ENCODE results near the gene ERBB4. TPM values are rescaled to one million over a fixed set of nuclear protein-coding genes. Genes with fewer than 3 reads are reported as not detected.
"Not testable (repeated sequence)": the region's sequence is repeated elsewhere in the genome, so short reads cannot be mapped to it uniquely, and the experiment has no call there.

ERBB4 gene
- polyA plus RNA-seq, 3 donors, result 0.07 to 0.25 (median 0.11) TPM

DNA sequence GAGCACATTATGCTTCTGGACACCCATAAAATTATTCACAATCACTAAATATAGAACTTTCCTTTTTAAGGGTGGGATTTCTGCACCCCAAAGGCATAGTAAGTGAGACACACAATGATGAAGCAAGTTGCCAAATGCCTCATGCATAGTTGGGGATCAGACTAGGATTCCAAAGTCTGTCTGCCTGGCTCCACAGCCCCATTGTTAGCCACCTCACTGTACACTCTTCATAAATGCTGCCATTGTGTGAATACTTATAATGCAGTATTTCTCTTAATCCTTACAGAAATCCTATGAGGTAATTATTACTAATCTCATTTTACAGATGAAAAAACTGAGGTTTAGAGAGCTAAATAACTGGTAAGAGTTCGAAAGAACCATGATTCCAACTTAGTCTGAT is 738.6 kb downstream of the ERBB4 start:
- 70 to 77% (median 73%) methylated on average over 1 of the region's 1 CpG for WGBS, 3 donors
- H3K27ac ChIP-seq (ENCODE audit: low read depth, low read length), result no peak overlapping the region

DNA sequence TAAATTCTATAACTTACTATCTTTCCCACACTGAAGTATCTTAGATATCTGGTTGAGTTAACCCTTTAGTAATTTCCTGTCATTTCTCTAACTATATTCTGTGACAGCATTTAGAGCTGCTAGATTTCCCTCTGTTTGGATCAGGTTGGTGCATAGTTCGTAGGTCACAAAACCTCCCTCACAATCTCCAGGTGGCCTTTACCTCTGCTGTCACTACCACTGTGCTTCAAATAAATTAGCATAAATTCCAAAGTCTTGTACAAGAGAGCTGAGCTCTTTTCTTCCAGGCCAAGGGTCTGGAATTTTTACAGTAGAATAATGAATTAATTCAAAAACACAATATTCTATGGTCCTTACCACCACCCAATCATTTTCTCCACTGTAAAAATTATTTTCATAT is 739.7 kb downstream of the ERBB4 start:
- WGBS, 3 donors, result 79 to 81% (median 79%) methylated on average over 1 of the region's 1 CpG
- H3K27ac ChIP-seq (ENCODE audit: low read depth, low read length), result no peak overlapping the region

DNA sequence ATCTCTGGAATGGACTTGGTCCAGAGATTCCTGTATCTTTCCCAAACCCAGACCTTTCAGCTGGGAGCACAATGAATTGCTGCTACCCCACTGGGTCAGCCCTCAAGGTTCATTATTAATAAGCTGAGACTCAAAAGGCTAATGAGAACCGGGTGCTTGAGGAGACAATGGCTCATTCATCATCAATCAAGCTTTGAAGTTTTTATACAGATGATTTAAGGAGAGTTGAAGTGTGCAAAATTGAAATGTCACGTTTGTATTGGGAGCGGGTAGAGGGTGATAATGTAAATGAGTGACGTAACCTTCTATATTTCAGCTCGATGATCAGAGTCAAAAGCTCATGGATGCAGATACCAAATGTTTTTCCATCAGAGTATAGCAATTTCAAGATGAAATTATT is 744.9 kb downstream of the ERBB4 start:
- 62 to 70% (median 67%) methylated on average over 5 of the region's 5 CpGs for WGBS, 3 donors
- no peak overlapping the region for H3K27ac ChIP-seq (ENCODE audit: low read depth, low read length)

DNA sequence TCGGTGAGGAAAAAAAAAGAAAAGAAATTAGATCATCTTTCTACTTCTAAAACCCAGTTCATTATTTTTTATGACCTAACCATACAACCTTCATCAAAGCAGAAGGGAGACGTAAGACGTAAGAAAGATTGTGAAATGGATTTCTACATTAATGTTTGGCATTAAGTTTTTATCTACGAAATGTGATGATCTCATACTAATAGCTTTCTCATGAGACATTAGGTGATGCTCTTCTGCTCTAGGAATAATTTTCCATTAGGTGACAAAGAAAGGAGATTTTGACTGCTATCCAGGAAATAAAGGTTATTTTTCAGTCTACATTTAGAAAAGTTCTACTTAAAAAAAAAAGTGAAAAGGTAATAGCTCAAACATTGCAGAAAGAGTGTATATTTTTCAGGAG is 748.6 kb downstream of the ERBB4 start:
- 56 to 71% (median 67%) methylated on average over 4 of the region's 4 CpGs for WGBS, 3 donors
- H3K27ac ChIP-seq (ENCODE audit: low read depth, low read length), result no peak overlapping the region

DNA sequence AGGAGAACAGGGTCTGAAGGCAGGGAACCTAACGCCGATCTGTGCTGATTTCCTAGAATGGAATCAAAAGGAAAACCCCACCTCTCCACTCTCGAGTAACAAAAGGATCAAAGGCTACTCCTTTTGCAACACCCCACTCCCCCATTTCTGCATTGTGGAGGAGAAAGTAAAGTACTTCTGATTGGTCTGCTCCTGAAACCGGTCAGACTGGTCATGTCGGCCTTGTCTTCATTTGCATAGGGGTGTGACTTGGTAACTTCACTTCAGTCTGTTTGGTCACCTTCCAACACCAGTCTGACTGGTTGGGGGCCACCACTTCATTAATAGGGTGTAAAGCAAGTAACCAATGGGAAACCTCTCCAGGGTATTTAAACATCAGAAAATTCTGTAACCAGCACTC is 771.9 kb downstream of the ERBB4 start:
- WGBS, 3 donors, result 26 to 51% (median 48%) methylated on average over 5 of the region's 5 CpGs
- no peak overlapping the region for H3K27ac ChIP-seq (ENCODE audit: low read depth, low read length)

DNA sequence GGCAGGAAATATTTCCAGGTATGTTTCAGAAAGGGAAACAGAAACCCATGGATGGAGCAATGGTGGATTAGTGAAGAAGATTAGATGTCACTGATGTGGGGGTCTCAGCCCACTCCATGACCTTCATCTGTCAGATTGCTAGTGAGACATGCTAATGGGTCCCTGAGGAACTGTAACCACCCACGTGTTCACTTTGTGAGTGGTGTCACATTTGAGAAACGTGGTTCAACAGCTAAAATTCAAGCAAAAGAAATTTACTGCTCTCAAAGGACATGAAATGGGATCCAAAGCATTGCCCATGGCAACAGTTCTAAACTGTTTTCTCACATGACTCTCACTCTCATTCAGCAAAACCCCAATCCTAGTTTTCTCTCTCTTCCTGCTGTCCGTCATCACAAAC is 776.1 kb downstream of the ERBB4 start:
- H3K27ac ChIP-seq (ENCODE audit: low read depth, low read length), result no peak overlapping the region
- 53 to 72% (median 53%) methylated on average over 3 of the region's 3 CpGs for WGBS, 3 donors

DNA sequence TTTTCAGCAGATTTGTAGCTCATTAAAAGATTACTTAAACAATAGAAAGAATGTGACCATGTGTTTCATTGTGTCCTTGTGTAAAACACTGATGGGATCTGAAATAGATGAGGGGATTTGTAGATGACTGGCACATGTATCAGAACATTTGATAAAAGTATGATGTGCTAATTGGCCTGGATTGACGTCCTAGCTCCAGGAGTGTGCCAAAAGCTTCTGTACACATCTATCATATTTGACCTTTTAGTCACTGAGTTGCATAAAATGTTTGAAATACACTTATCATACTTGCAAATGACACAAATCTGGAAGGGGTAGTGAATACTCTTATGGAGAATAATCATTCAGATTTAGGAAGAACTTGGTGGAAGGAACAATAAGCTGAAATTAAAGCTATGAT is 778.5 kb downstream of the ERBB4 start:
- WGBS, 3 donors, result 20 to 40% (median 35%) methylated on average over 1 of the region's 1 CpG
- H3K27ac ChIP-seq (ENCODE audit: low read depth, low read length), result no peak overlapping the region

DNA sequence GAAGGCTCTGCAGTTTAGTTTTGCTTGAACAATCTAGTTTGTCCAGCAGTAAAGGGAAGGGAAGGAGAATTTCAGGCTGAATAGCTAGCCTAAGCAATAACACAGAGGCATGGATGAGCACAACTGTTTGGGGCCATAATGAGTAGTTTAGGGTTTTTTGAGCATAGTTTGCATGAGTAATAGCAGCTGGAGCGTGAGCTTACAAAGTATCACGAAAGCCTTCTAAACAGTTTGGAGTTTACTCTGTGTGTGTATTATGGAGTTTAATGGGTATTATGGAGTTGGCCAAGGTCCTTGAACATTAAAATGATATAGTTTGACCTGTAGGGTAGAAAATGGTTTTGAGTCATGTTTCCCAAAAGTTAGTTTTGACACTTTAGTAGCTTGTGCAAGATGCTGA is 782.3 kb downstream of the ERBB4 start:
- 84 to 94% (median 90%) methylated on average over 2 of the region's 2 CpGs for WGBS, 3 donors
- H3K27ac ChIP-seq (ENCODE audit: low read depth, low read length), result no peak overlapping the region

DNA sequence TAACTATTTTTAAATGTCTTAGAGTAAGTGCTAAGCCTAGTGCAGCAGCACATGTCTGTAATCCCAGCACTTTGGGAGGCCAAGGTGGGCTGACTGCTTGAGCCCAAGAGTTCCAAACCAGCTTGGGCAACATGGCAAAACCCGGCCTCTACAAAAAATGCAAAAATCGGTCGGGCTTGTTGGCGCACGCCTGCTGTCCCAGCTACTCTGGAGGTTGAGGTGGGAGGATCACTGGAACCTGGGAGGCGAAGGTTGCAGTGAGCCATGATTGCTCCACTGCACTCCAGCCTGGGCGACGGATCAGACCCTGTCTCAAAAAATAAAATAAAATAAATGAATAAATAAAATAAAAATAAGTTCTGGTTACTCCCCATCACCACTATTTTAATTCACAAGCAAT is 783.4 kb downstream of the ERBB4 start:
- WGBS, 3 donors, result 88 to 96% (median 93%) methylated on average over 8 of the region's 8 CpGs
- H3K27ac ChIP-seq (ENCODE audit: low read depth, low read length), result no peak overlapping the region

DNA sequence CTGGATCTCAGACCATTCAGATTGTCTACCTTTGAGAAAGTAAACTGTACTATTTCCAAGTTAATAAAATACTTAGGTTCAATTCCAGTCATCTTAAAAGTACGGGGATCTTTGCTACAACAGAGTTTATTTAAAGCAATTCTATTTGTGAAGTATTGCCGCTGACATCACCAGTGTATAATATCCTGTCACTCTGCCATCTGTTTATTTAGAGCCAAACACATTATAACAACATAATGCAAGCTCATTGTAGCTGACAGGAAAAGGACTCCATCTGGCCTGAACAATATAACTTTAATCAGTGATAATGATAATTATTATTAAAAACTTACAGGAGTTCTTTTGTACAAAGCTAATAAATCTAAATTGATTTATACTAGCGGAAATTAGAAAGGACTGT is 786.8 kb downstream of the ERBB4 start:
- 55 to 79% (median 60%) methylated on average over 3 of the region's 3 CpGs for WGBS, 3 donors
- no peak overlapping the region for H3K27ac ChIP-seq (ENCODE audit: low read depth, low read length)

DNA sequence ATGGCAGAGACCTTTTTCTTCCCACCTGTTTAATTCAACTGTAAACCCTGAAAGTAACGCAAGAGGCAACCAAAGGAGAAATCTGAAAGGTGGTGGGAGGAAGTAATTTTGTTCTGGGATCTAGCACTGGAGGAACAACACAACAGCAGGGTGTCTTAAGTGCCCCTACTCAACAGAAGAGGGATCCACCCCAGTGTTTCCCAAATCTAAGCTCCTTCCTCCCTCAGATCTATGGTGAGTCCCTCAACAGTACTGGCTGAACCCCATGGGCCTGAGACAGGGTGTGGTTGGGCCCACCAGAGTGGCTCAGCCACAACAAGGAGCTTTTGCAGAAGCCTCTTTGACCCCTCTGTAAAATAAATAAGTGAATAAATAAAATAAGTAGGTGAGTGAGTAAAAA is 790.3 kb downstream of the ERBB4 start:
- WGBS, 3 donors, result 86 to 95% (median 93%) methylated on average over 1 of the region's 1 CpG
- no peak overlapping the region for H3K27ac ChIP-seq (ENCODE audit: low read depth, low read length)

DNA sequence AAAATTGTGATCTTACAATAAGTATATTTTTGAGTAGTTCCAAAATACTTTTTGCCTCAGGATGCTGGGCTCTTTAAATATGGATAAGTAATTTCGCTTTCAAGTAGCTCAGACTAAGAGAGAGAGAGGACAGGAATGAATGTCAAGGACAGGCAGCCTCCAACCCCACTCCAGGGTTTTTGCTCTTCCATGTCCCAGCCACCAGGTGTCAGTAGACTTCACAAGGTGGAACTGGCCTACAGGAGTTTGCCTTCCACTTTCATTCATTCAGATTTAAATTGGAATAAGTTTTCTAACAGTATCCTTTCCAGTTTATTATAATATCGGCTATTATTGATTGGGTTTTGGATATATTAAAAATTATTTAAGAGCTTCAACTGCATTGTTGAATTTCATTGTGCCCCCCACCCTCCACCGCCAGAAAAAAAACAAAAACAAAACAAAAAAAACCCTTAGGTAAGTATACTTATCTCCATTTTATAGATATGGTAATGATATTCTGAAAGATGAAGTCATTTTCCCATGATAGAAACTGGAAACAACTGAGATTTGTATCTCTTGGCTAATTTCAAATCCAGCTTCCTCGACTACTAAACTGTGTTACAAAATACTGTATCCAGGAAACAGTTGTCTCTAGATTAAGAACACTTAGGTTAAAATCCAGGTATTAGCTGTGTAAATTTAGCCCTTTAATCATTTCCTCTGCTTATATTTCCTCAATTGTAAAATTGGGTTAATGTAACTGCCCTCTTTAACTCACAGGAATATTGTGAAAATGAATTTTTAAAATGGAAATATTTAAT is 793.1 kb downstream of the ERBB4 start:
- WGBS, 3 donors, result 30 to 45% (median 43%) methylated on average over 4 of the region's 4 CpGs
- no peak overlapping the region for H3K27ac ChIP-seq (ENCODE audit: low read depth, low read length)

DNA sequence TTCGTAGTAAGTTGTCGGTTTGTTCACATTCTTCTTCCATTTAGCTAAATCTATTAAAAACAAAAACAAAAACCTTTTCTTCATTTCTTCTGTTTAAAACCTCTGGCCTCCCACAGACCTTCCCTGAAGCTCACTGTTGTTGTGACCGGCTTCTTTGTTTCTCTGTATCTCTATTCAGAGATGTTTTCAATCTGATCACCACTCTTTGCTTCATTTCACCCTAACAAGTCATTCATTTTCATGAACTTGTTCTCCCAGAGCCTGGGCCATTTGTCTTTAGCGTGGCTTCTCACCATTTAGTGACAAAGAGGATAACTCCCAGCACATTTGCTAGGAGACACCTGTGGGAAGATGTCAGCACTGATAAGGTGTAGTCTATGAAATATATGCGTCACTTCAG is 794.2 kb downstream of the ERBB4 start:
- H3K27ac ChIP-seq (ENCODE audit: low read depth, low read length), result no peak overlapping the region
- 73 to 77% (median 76%) methylated on average over 5 of the region's 5 CpGs for WGBS, 3 donors

DNA sequence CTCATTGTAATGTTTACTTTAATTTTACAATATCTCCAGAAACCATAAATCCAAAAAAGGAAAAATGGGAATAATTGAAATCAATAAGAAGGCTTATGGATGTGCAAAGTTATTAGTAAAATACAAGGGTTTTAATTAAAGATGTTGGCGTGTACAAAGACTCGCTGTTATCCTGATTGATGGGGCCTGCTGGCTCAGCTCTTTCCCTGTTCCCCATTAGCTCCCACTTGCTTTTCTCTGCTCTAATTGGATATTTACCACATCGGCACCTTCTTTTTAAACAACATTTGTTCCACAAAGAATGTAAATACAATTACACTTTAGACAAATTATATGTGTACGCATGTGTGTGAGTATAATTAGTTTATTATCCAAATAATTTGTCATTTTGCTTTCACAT is 796.6 kb downstream of the ERBB4 start:
- H3K27ac ChIP-seq (ENCODE audit: low read depth, low read length), result no peak overlapping the region
- 85 to 89% (median 89%) methylated on average over 4 of the region's 4 CpGs for WGBS, 3 donors

DNA sequence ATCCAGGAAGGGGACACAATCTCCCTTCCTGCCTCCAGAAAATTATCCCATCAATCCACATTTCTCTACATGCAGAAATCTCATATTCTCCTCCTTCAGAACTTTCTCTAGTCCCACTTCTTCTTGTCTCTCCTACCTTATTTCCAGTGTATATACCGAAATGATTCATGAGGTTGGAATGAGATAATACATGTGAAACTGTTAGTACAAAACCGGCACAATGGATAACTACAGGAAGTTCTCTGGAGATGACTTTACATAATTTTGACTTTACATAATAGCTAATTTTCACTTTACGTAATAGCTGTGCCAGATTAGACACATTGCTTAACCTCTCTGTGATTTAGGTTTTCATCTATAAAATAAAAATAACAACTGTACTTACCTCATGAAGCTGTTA is 801.3 kb downstream of the ERBB4 start:
- WGBS, 3 donors, result 36 to 52% (median 37%) methylated on average over 3 of the region's 3 CpGs
- H3K27ac ChIP-seq (ENCODE audit: low read depth, low read length), result no peak overlapping the region

DNA sequence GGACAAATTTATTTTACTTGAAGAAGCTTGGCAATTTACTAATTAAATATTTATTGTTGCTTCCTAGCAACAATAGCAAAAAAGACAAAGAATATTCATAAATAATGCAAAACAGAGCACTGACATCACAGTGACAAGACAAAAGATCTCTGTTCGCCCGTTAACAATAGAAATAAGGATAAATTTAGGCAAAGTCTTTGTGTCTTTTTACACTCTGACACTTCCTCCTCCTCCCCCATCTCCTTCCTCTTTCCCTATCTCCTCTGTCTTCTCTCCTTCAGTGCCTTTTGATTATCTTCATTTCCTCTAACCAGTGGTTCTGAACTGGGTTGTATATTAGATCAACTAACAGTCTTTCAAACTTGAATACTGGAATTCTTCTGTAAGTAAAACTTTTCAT is 808.4 kb downstream of the ERBB4 start:
- 52 to 60% (median 59%) methylated on average over 2 of the region's 2 CpGs for WGBS, 3 donors
- H3K27ac ChIP-seq (ENCODE audit: low read depth, low read length), result no peak overlapping the region

DNA sequence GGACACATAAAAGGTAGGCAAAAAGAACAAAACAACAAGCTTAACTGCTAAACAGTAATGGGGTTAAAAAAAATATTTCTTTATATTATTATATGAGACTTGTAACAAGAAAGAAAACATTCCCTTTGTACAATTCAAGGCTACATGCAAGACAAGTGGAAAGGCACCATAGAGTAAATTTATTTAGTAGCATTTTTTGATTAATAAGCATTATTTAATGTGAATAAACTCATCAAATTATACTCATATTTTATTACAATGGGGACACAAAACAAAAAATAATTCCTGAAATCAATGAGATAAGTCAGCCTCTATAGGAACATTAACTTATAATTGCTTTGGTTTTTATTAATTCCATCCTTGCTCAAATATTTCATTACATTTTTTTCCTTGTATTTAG is 809.2 kb downstream of the ERBB4 start:
- H3K27ac ChIP-seq (ENCODE audit: low read depth, low read length), result no peak overlapping the region

DNA sequence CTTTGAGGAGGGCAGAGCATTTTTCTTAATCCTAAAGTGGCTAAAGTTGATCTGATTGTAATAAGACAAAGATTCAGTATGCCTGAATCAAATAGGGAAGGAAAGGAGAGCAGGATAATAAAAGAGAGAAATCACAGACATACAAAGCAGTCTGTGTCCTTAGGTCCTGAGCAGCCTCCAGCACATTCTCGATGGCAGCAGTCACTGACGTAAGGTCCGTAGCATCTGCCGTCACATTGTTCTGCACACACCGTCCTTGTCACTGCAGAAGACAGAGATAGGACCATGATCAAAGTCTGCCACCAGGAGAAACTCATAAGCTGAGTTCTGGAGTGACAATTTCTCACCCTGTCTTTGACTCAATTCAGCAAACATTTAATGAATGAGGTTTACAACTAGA is 813.7 kb downstream of the ERBB4 start:
- no peak overlapping the region for H3K27ac ChIP-seq (ENCODE audit: low read depth, low read length)
- WGBS, 3 donors, result 76 to 89% (median 87%) methylated on average over 5 of the region's 5 CpGs

DNA sequence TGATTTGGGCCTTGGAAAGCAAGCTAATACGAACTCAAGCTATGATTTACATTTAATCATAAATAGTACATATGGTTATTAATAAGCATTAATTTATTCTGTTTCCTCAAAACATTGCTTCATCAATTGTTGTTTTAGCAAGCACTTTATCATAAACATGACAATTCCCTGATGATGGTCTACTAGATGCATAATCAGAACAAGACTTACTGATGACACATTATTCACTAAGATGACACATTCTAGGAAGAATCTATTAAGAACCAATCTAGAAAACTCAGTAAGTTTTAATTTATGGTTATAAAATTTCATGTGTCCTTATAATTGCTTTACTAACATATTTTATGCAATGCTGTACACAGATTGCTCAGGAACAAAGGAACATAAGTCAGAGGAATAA is 815.2 kb downstream of the ERBB4 start:
- H3K27ac ChIP-seq (ENCODE audit: low read depth, low read length), result no peak overlapping the region
- WGBS, 3 donors, result 39 to 86% (median 82%) methylated on average over 1 of the region's 1 CpG

DNA sequence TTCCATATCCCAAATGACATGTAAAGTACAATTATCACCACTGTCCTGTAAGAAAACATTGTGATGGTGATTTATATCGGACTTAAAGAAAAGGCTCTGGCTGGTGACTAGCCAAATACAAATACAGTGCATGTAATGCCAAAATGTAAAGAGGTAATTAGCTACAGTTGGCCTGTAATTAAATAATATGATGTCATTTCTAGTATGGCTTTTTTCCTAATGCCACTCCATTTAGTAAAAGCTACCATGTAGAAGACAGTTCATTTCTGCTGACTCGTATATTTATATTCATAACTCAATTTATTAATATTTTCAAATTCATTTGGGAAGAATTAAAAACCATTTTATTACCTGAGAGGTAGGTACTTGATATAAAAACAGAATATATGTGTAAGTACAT is 815.7 kb downstream of the ERBB4 start:
- H3K27ac ChIP-seq (ENCODE audit: low read depth, low read length), result no peak overlapping the region
- 87 to 90% (median 90%) methylated on average over 2 of the region's 2 CpGs for WGBS, 3 donors

DNA sequence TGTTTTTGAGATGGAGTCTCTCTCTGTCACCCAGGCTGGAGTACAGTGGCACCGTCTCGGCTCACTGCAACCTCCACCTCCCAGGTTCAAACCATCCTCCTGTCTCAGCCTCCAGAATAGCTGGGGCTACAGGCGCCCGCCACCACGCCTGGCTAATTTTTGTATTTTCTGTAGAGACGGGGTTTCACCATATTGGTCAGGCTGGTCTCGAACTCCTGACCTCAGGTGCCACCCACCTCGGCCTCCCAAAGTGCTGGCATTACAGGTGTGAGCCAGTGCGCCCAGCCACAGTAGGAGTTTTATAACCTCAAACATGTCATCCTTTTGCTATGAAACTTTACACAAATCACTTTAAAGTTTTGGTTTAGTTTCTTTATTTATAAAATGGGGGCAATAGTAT is 816.7 kb downstream of the ERBB4 start:
- WGBS, 3 donors, result 81 to 94% (median 93%) methylated on average over 9 of the region's 9 CpGs
- H3K27ac ChIP-seq (ENCODE audit: low read depth, low read length), result not testable (repeated sequence)

All from adipose tissue (tissue), 3 donors.